Activated naive CD4-positive, alpha-beta T cell treated with Interleukin-2 at 50 U/mL for 16 hours (primary cell): ENCODE data around the gene LRRC8E.
A peak's percentile ranks its signal among the peaks of the same experiment; 100 is the strongest.

ENCODE experiments used
- DNase-seq: peaks from one replicate; pipeline ENCODE4 v3.0.0-alpha.2; 2020

Gene LRRC8E

GRCh38 chr19:7933828-7934725 is 45.8 kb downstream of the LRRC8E start:
- DNase-seq, result no peak

- DNase-seq, result no peak
Measured at GRCh38 chr19:7934766-7935165, 46.5 kb downstream of the LRRC8E start.

GRCh38 chr19:7940841-7941240 is 52.5 kb downstream of the LRRC8E start:
- DNase-seq, result no peak

GRCh38 chr19:7941895-7942596 is 53.7 kb downstream of the LRRC8E start:
- DNase-seq, result no peak

GRCh38 chr19:7942981-7943443 is 54.7 kb downstream of the LRRC8E start:
- no peak for DNase-seq

- DNase-seq, result peak; percentile 99
Measured at GRCh38 chr19:7943444-7944176, 55.3 kb downstream of the LRRC8E start, which contains the start of gene TIMM44. Gene TIMM44, minus strand, starts transcription at chr19:7943666. Its CDS starts 15 bp downstream, at chr19:7943651.

GRCh38 chr19:7944177-7944761 is 56.0 kb downstream of the LRRC8E start:
- peak; percentile 88 for DNase-seq

GRCh38 chr19:7947939-7948338 is 59.6 kb downstream of the LRRC8E start:
- no peak for DNase-seq
